ENCODE measurements around the gene PEX7.

Gene PEX7

GRCh38 chr6:136961848-136962247, 139.5 kb downstream of the PEX7 start:
- Histone ChIP-seq H3K4me1 (ENCODE audit: insufficient read depth, low read length) (no peaks in the 10 kb centered on the region), H2AFZ (ENCODE audit: low read depth, low read length) (no peak overlapping the region), H3K27me3 (ENCODE audit: insufficient read depth, low read length) (peaks cover 3% of the 10 kb centered on the region), H3K9me3 (ENCODE audit: low read length) (no peaks in the 10 kb centered on the region), H3K4me3 (ENCODE audit: low read length) (no peak overlapping the region), H3K36me3 (ENCODE audit: insufficient read depth, low read length) (no peaks in the 10 kb centered on the region)

DNA sequence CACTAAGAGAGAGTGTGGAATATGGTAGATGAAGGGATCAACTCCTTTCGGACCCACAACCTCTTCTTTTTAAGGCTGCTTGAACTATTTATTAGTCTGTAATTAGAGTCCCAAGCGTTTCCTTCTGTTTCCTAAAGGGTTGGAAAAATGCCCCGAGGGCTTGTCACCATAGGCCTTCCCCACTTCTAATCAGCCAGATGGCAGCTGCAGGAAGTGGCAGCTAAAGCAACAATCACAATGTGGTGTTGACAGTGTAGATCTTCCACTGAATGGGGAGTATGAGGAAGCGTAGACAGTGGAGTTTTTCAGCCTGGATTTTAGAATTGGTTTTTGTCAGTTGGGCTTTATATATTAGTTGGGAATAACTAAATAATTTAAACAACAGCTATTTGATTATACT, 140.3 kb downstream of the PEX7 start:
- H3K27me3 ChIP-seq (ENCODE audit: insufficient read depth, low read length), result peaks cover 3% of the 10 kb centered on the region
- H3K36me3 ChIP-seq (ENCODE audit: insufficient read depth, low read length), result no peaks in the 10 kb centered on the region

GRCh38 chr6:136963259-136963658, 140.9 kb downstream of the PEX7 start:
- Histone ChIP-seq H3K4me1 (ENCODE audit: insufficient read depth, low read length) (no peaks in the 10 kb centered on the region), H3K4me3 (ENCODE audit: low read length) (no peak overlapping the region), H3K36me3 (ENCODE audit: insufficient read depth, low read length) (no peaks in the 10 kb centered on the region), H2AFZ (ENCODE audit: low read depth, low read length) (no peak overlapping the region), H3K27me3 (ENCODE audit: insufficient read depth, low read length) (peaks cover 3% of the 10 kb centered on the region), H3K9me3 (ENCODE audit: low read length) (no peaks in the 10 kb centered on the region)

More for the DNA sequence above, 140.3 kb downstream of the PEX7 start:
- H3K4me3 ChIP-seq (ENCODE audit: low read length), result no peak overlapping the region
- no peak overlapping the region for H2AFZ ChIP-seq (ENCODE audit: low read depth, low read length)
- H3K4me1 ChIP-seq (ENCODE audit: insufficient read depth, low read length), result no peaks in the 10 kb centered on the region
- no peaks in the 10 kb centered on the region for H3K9me3 ChIP-seq (ENCODE audit: low read length)

All from neuron (in vitro differentiated cells).